HG03175 (cell line): ENCODE measurements around the gene GJB4.
"Not testable (repeated sequence)": the region's sequence is repeated elsewhere in the genome, so short reads cannot be mapped to it uniquely, and the experiment has no call there.

Source experiments
- ATAC-seq: cut with Tn5 transposase; IDR thresholded peaks from one replicate; pipeline ENCODE4 v1.9.1; 2021; ENCODE audit warnings: mild to moderate bottlenecking, moderate library complexity; ENCODE audit not compliant: unreplicated experiment

Gene GJB4

DNA sequence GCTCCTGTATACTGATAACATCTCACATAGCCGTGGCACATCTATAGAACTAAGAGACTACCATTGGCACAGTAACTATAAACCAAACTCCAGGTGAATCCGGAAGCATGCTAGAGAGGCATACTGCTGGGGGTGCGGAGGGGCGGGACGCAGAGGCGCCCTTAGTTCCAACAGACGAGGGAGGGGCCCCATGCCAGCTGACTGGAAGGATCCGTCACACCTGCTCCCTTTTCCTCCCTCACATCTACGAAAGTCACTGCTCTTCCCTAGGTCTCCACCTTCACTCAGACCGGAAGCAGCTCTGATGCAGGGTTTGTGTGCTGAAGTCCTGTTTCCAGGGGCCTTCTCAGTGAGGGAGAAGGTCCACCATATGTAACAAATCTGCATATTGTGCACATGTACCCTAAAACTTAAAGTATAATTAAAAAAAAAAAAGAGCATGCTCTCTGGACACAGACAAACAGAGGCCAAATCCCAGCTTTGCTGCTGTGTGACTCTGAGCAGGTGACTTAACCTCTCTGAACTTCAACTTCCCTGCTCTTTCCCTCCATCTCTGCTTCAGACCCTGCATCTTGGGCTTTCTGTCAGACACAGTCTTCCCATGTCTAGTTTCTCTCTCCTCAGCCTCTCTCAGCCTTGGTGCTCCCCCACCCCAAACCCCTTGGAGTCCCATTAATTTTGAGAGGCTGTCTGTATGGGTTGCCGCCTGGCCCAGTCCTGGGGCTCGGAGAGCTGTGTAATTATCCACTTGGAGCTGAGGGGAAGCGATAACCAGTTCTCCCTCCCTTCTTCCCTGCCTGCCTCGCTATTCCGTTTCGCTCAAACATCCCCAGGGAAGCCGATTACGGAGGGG, 12.5 kb upstream of the GJB4 start:
- ATAC-seq = no peak

DNA sequence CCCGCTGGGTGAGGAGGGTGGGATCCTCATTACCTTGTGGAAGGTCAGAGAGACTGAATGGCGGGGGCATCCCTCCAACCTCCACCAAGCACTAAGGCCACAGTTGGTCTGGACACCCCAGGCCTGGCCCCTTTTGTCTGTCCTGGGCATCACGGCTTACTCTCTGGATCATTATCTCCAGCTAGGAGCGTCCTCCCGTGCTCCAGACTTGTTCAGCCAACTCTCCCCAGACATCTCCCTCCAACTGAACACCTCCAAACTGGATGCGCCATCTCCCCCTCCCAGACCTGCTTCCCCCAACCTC, 11.9 kb upstream of the GJB4 start:
- no peak for ATAC-seq

DNA sequence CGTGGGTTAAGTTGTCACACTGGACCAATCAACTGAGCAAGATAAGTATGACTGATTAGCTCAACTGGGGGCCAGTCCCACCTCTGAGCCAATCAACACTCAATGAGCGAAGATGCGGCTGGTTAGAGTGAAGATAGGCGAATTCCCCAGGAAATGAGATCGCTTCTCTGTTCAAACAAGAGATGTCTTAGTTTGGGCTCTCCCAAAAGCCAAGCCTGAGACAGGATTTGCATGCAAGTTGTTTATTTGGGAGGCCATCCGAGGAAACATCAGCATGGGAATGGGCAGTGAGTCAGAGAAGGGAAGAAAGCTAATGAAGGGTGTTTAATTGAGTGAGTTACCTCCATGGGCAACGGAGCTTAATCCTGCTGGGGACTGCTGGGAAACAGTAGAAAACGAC, 9.5 kb upstream of the GJB4 start:
- ATAC-seq = no peak

DNA sequence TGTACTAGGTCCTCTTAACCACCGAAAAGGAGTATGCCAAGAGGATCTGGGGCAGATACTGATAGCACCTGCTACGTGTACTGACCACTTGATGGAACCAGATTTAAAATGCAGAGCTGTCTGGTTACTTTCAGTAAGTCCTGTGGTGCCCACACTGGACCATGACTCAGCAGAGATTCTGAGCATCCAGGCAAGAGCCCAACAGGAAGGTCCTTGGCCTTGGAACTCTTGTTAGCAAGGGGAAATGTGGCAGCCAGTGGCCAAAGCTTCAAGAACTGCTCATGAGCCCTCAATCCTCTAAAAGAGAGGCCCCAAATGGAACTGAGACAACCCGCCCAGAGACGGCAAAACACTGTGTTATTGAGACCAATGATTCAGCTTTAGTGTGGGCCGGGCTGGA, 8.9 kb upstream of the GJB4 start:
- ATAC-seq = no peak

DNA sequence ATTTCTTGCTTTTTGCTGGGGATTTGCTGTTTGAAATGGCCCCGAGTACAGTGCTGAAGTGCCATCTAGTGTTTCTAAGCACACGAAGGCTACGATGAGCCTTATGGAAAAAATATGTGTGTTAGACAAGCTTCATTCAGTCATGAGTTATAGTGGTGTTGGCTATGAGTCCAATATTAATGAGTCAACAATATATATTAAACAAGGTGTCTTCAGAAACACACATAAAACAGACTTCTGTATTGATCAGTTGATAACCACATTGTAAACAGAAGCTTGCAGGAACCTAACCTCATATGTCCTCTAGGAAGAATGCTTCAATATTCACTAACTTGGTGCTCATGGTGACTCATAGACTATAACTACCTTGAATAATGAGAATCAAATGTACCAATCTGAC, 6.4 kb upstream of the GJB4 start:
- no peak for ATAC-seq

DNA sequence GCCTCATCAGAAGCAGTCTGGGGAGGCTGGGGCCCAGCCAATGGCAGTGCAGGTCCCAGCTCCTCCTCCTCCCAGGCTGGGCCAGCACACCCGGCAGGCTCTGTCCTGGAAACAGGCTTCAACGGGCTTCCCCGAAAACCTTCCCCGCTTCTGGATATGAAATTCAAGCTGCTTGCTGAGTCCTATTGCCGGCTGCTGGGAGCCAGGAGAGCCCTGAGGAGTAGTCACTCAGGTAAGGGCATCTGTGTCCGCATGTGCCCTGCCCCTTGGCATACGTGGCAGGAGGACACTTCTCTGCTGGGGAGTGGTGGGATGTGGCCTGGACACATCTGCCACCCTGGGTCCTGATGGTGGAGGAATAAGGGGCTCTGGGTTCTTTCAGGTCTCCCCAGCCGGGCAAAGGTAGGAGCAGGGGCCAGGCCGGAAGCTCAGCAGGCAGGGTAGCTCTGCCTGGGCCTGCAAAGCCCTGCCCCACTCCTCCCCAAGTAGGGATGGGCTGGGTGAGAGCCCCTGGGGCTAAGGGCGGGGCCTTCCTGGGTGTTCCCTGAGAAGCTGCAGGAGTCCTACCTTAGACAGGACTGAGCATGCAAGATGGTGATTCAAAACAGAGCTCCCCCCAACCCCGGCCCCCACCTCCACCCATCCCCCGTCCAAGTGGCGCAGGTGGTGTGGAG, 4.4 kb upstream of the GJB4 start, which contains the start of gene GJB5:
Gene GJB5 (plus strand): TSS at position 84 of the 674 bp plus-strand sequence. CDS start 2,284 bp downstream, outside the sequence.
- ATAC-seq = no peak

DNA sequence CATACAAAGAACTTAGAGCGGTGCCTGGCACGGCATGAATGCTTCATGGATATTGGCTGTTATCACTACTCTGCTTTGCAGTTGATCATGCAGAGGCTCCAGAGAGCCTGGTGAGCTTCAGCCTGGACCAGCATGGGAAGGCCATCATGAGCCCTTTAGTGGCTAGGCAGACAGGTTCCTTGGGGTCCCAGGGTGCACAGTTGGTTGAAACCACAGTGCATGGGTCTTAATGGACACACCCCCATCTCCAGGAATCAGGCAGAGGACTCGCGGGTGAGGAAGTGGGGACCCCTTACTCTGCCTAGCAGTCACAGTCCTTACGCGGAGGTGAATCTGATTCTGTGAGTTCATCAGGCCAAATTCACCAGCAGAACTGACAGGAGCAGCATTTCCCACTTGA, 3.6 kb upstream of the GJB4 start:
- no peak for ATAC-seq

DNA sequence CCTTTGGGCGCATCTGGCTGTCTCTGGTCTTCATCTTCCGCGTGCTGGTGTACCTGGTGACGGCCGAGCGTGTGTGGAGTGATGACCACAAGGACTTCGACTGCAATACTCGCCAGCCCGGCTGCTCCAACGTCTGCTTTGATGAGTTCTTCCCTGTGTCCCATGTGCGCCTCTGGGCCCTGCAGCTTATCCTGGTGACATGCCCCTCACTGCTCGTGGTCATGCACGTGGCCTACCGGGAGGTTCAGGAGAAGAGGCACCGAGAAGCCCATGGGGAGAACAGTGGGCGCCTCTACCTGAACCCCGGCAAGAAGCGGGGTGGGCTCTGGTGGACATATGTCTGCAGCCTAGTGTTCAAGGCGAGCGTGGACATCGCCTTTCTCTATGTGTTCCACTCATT, 2.2 kb upstream of the GJB4 start:
- ATAC-seq = no peak

DNA sequence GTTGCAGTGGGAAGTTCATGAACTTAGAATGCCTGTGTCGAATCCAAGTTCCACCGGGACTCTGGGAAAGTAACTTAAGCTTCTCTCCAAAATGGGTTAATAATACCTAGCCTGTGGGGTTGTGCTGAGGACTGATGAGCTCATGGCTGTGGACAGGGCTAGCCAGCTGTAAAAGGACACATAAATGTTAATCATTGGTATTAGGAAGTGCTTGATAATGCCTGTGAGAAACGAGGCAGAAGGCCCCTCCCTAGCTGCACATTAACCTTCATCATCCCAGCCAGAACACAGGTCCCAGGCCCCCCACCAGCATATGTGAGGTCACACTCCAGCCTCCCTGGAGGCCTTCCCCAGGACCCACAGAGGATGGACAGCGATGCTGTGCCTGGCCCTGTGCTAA, 789 bp upstream of the GJB4 start:
- no peak for ATAC-seq

DNA sequence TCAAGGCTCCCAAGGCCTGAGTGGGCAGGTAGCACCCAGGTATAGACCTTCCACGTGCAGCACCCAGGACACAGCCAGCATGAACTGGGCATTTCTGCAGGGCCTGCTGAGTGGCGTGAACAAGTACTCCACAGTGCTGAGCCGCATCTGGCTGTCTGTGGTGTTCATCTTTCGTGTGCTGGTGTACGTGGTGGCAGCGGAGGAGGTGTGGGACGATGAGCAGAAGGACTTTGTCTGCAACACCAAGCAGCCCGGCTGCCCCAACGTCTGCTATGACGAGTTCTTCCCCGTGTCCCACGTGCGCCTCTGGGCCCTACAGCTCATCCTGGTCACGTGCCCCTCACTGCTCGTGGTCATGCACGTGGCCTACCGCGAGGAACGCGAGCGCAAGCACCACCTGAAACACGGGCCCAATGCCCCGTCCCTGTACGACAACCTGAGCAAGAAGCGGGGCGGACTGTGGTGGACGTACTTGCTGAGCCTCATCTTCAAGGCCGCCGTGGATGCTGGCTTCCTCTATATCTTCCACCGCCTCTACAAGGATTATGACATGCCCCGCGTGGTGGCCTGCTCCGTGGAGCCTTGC, 1.7 kb downstream of the GJB4 start:
- no peak for ATAC-seq

DNA sequence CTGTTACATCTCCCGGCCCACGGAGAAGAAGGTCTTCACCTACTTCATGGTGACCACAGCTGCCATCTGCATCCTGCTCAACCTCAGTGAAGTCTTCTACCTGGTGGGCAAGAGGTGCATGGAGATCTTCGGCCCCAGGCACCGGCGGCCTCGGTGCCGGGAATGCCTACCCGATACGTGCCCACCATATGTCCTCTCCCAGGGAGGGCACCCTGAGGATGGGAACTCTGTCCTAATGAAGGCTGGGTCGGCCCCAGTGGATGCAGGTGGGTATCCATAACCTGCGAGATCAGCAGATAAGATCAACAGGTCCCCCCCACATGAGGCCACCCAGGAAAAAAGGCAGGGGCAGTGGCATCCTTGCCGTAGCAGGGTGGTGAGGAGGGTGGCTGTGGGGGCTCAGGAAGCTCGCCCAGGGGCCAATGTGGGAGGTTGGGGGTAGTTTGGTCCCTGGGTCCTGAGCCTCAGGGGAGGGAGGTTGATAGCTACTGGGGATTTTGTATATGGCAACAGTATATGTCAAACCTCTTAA, 2.3 kb downstream of the GJB4 start:
- no peak for ATAC-seq

DNA sequence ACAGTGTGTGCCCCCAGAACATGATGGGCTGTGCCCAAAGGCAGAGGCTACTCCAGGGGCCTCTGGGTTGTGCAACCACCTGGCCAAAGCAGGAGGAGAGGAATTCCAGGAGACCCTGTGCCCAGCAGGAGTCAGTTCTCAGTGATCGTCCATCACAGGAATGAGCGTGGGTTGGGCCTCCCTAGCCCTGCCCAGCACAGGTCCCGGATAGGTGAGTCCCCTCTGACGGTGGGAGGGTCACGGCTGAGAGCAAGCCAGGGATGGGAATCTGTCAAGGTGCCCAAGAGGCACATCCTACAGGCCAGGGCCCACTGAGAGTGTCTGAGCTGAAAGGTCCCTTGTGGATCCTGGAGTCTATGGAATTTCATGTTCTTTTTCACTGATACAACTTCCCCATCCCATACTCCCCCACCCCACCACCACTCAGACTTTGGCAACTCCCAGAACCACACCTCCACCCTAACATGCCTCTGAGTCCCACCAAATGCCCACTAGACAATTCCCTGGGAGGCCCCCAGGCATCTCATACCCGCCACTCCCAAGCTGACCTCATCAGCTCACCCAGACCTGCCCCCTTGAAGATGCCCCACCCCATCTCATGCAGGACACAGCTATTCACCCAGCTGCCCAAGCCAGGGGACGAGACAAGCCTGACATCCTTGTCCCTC, 3.1 kb downstream of the GJB4 start:
- ATAC-seq = no peak

DNA sequence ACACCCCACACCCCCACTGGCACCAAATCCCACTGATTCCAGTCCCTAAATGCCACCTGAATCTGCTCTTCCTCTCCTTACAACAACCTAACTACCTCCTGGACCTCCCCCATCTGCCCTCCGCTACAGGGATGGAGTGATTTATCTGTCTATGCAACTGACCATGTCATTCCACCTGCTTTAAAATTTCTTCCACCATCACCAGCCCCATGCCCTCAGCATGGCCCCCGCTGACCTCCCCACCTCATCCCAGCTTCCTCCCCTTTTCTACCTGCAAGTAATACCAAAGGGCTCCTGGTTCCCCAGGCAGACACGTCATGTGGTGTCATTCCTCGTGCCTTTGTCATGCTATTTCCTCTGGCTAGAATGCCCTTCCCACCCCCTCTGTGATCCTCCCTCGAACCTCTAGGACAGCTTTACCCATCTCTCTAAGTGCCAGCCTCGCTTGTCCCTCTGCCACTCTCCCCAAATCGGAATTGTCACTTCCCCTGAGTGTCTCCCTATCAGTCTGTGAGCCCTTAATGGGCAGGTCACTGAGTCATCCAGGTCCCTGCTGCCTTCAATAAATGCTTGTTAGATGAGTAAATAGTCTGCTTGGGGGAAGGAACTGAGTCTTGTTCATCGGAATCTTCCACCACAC, 3.7 kb downstream of the GJB4 start:
- ATAC-seq = no peak

DNA sequence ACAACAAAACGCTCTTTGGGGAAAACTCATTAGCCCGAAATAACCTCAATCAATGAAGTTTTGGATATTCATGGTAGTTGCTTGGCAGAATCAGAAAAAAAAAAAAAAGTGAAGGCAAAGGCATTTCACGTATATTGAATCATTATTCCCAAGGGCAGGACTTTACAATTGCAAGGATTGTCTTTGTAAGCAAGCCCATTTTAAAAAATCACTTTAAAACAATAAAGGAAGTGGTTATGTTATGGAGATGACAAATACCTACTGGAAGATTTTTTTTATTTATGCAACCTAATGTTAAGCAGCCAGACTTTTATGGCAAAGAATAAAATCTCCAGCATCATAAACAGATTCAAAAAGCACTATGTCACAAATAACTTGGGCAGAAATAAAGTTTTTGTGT, 9.3 kb downstream of the GJB4 start:
- no peak for ATAC-seq

DNA sequence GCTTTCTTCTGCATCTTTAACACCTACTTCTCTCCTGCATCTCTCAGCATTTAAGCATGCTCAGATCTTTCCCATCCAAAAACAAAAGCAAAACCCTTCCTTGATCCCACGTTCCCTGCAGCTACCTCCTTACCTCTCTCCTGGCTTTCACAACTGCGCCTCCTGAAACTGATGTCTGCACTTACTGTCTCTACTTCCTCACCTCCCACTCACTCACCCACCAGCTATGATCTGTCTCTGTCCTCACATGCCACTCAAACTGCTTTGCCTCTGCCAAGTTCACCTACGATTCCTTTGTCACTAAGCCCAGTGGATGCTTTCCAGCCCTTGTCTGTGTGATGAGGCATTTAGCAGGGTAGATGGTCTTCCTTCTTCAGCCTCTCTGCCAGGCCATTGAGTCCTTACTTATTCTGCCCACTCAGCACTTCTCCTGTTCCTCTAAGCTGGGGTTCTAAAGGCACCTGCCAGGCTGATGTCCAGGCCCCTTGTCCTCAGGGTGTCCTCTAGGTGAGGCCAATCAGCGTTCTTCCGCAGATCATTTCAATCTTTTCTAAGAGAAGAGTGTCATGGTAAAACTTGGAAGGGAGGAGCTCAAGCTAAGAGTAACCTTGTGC, 11.5 kb downstream of the GJB4 start:
- ATAC-seq = no peak

DNA sequence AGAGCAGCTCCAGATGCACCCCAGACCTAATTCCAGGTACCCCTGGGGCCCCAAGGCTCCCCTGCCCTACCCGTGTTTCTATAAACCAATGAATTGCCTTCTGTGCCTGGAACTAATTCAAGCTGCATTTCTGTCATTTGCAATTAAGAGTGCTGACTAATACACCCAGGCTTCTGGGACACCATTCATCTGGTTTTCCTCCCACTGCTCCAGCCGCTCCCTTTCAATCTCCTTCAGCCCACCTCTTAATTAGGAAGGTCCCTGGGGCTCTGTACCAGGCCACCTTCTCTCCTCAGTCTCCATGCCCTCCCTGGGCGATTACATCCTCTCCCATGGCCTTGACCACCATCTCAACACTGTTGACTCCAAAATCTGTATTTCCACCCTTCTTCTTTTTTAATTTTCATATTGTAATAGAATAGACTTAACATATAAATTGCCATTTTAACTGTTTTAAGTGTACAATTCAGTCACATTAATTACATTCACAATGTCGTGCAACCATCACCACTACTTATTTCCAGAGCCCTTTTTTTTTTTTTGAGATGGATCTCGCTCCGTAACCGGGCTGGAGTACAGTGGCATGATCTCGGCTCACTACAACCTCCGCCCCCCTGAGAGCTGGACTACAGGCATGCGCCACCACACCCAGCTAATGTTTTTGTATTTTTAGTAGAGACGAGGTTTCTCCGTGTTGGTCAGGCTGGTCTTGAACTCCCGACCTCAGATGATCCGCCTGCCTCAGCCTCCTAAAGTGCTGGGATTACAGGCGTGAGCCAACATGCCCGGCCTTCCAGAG, 12.2 kb downstream of the GJB4 start:
- no peak for ATAC-seq

DNA sequence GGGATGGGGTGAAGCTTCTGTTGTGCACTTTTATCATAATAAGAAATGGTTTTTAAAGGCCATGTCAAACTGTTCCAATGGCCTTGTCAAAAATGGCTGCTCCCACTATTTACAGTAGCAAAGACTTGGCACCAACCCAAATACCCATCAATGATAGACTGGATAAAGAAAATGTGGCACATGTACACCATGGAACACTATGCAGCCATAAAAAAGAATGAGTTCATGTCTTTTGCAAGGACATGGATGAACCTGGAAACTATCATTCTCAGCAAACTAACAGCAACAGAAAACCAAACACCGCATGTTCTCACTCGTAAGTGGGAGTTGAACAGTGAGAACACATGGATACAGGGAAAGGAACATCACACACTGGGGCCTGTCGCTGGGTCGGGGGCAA, 13.6 kb downstream of the GJB4 start:
- not testable (repeated sequence) for ATAC-seq

DNA sequence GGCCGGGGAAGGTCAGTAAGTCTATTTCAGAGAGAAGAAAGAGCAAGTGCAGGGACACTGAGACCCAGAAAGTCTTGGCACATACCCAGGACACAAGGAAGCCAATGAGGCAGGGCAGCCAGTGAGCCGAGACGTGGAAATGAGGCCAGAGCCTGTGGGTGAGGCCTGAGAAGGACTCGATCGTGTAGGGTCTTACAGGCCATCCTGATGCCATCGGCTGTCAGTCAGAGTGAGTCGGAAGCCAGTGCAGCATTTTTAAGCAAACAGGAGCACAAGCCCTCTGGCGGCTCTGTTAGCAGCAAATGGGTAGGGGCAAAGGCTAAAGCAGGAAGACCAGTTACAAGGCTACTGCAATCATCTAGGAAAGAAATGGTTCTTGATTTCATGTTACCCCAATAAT, 15.4 kb downstream of the GJB4 start:
- no peak for ATAC-seq

DNA sequence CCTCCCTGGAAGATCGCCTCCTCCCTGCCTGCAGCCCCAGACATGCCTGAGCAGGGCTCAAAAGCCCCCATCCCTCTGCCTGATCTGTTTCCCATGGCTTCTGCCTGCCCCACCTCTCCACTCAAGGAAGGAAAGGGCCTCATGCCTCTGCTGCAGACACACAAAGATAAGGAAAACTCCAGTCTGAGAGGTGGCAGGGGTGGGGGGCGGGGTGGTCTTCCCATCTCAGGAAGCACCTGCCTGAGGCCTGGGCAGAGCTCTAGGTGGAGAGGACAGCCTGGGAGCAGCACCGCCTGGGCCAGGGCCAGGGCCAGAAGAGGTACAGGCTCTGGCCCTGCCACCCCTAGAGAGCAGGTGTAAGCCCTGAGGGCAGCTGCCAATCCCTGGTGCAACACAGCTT, 17.4 kb downstream of the GJB4 start:
- ATAC-seq = no peak
